IPS DF 4.7 (cell line): ENCODE data around the gene LOXL1.

Experiments used
- DNase-seq: peaks from one replicate; pipeline ENCODE4 v3.0.0-alpha.2; 2013; ENCODE audit warnings: low spot score; ENCODE audit errors: extremely low read depth

LOXL1 gene

GRCh38 chr15:73991726-73992593 lies 65.7 kb downstream of the LOXL1 start, which contains the start of gene STOML1:
TSS of gene STOML1 (minus strand) at chr15:73992295. CDS start at chr15:73992223, 72 bp downstream.
- DNase-seq, result peak; percentile 80

DNA sequence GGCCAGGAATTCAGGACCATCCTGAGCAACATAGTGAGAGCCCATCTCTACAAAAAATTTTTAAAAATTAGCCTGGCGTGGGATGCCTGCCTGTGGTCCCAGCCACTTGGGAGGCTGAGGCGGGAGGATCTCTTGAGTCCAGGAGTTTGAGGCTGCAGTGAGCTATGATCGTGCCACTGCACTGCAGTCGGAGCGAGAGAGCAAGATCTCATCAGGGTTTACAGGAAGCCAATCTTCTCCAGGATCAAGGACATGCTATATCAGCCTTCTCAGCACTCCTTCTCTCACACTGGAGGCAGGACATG lies 66.3 kb downstream of the LOXL1 start:
- DNase-seq, result no peak

GRCh38 chr15:73993211-73993994 lies 67.1 kb downstream of the LOXL1 start:
- no peak for DNase-seq

DNA sequence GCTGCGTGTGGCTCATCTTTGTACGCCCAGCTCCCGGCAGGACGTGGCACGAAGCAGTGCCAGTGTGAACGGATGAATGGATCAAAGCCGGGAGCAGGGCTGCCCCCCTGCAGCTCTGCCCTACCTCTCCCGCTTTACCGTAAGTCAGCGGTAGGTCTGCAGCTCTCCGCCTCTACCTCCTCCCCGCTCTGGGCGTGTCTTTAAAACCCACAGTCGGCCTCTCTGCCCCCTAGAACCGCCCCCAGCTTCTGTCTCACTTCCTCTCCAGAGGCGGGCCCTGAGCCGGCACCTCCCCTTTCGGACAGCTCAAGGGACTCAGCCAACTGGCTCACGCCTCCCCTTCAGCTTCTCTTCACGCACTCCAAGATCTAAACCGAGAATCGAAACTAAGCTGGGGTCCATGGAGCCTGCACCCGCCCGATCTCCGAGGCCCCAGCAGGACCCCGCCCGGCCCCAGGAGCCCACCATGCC lies 68.2 kb downstream of the LOXL1 start, which contains the start of gene PML:
TSS of gene PML (plus strand) at position 304 of the 471 bp plus-strand sequence. CDS start at position 401, 97 bp downstream.
- peak; percentile 76 for DNase-seq

- no peak for DNase-seq
Measured at GRCh38 chr15:73994912-73995622, 68.8 kb downstream of the LOXL1 start.

- DNase-seq, result no peak
Measured at GRCh38 chr15:73996267-73996666, 70.0 kb downstream of the LOXL1 start.

GRCh38 chr15:73996939-73997338 lies 70.7 kb downstream of the LOXL1 start:
- DNase-seq, result no peak

DNA sequence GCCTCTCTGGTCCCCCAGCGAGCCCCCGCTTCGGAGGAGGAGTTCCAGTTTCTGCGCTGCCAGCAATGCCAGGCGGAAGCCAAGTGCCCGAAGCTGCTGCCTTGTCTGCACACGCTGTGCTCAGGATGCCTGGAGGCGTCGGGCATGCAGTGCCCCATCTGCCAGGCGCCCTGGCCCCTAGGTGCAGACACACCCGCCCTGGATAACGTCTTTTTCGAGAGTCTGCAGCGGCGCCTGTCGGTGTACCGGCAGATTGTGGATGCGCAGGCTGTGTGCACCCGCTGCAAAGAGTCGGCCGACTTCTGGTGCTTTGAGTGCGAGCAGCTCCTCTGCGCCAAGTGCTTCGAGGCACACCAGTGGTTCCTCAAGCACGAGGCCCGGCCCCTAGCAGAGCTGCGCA lies 71.7 kb downstream of the LOXL1 start:
- no peak for DNase-seq
